ENCODE results near the gene CMSS1. TPM values are rescaled to one million over a fixed set of nuclear protein-coding genes. Genes with fewer than 3 reads are reported as not detected.

CMSS1 gene
- total RNA-seq, 4 donors from 2014 or later = 9.2 to 18.5 (median 12.9) TPM

GRCh38 chr3:99939876-99940275, 122.2 kb downstream of the CMSS1 start:
- Histone ChIP-seq H3K9me3 (no peaks in the 10 kb centered on the region), H3K27me3 (peaks cover 0 to 5% (median 0%) of the 10 kb centered on the region in 4 donors), H3K4me3 (no peak overlapping the region), H3K27ac (peak overlapping the region in 3 of 4 donors; percentile 36 to 68 (median 58)), H3K36me3 (no peaks in the 10 kb centered on the region), H3K4me1 (peaks cover 12 to 63% (median 22%) of the 10 kb centered on the region in 3 donors)
- DNase-seq = no peak
- TF ChIP-seq POLR2A (IDR thresholded peaks at IDR 0.05) (no peak), CTCF (IDR thresholded peaks at IDR 0.05) (no peak)
- intact Hi-C loops (cut with DNase I) = no loop called here
- 38 to 77% methylated on average over 1 of the region's 1 CpG for WGBS, 2 donors

GRCh38 chr3:99940350-99940749, 122.7 kb downstream of the CMSS1 start:
- H3K9me3 ChIP-seq = no peaks in the 10 kb centered on the region
- H3K4me1 ChIP-seq = peaks cover 16 to 63% (median 25%) of the 10 kb centered on the region in 3 donors
- intact Hi-C loops (cut with DNase I) = no loop called here
- DNase-seq = no peak
- WGBS, 2 donors = 73 to 86% methylated on average over 2 of the region's 2 CpGs
- H3K27ac ChIP-seq = peak overlapping the region in 3 of 4 donors; percentile 36 to 68 (median 58)
- peaks cover 0 to 5% (median 0%) of the 10 kb centered on the region in 4 donors for H3K27me3 ChIP-seq
- H3K4me3 ChIP-seq = no peak overlapping the region
- TF ChIP-seq CTCF (IDR thresholded peaks at IDR 0.05) (no peak), POLR2A (IDR thresholded peaks at IDR 0.05) (no peak)
- H3K36me3 ChIP-seq = no peaks in the 10 kb centered on the region

GRCh38 chr3:99941211-99941610, 123.5 kb downstream of the CMSS1 start:
- 63 to 68% methylated on average over 1 of the region's 1 CpG for WGBS, 2 donors
- Histone ChIP-seq H3K27ac (peak overlapping the region in 1 of 4 donors; percentile 58), H3K4me1 (peaks cover 23 to 63% (median 26%) of the 10 kb centered on the region in 3 donors), H3K9me3 (no peaks in the 10 kb centered on the region), H3K36me3 (no peaks in the 10 kb centered on the region), H3K4me3 (no peak overlapping the region), H3K27me3 (peaks cover 0 to 5% (median 0%) of the 10 kb centered on the region in 4 donors)
- DNase-seq = no peak
- TF ChIP-seq POLR2A (IDR thresholded peaks at IDR 0.05) (no peak), CTCF (IDR thresholded peaks at IDR 0.05) (no peak)
- intact Hi-C loops (cut with DNase I) = no loop called here

GRCh38 chr3:99943931-99944761, 126.5 kb downstream of the CMSS1 start:
- H3K27ac ChIP-seq = peak overlapping the region in 3 of 4 donors; percentile 49 to 60 (median 55)
- no peaks in the 10 kb centered on the region for H3K36me3 ChIP-seq
- no peaks in the 10 kb centered on the region for H3K9me3 ChIP-seq
- DNase-seq = no peak
- 50 to 53% methylated on average over 3 to 4 of the region's 4 CpGs for WGBS, 2 donors
- intact Hi-C loops (cut with DNase I) = no loop called here
- H3K27me3 ChIP-seq = peaks cover 0 to 5% (median 0%) of the 10 kb centered on the region in 4 donors
- peaks cover 18 to 51% (median 23%) of the 10 kb centered on the region in 3 donors for H3K4me1 ChIP-seq
- TF ChIP-seq CTCF (IDR thresholded peaks at IDR 0.05) (no peak), POLR2A (IDR thresholded peaks at IDR 0.05) (no peak)
- H3K4me3 ChIP-seq = no peak overlapping the region

GRCh38 chr3:99945328-99945995, 127.8 kb downstream of the CMSS1 start:
- intact Hi-C loops (cut with DNase I) = no loop called here
- DNase-seq = no peak
- H3K36me3 ChIP-seq = no peaks in the 10 kb centered on the region
- 30 to 32% methylated on average over 5 of the region's 5 CpGs for WGBS, 2 donors
- H3K27me3 ChIP-seq = peaks cover 0 to 5% (median 0%) of the 10 kb centered on the region in 4 donors
- H3K9me3 ChIP-seq = no peaks in the 10 kb centered on the region
- peaks cover 18 to 40% (median 23%) of the 10 kb centered on the region in 3 donors for H3K4me1 ChIP-seq
- H3K27ac ChIP-seq = peak overlapping the region in 3 of 4 donors; percentile 55 to 60 (median 56)
- H3K4me3 ChIP-seq = no peak overlapping the region
- no peak for TF ChIP-seq CTCF (IDR thresholded peaks at IDR 0.05)
- TF ChIP-seq POLR2A (IDR thresholded peaks at IDR 0.05) = no peak
